OCI-LY7 (cell line): Measurements from ENCODE around the gene SCYL2.

ENCODE experiments used
- CTCF ChIP-seq: fragments of 200-600 bp; sonication (generic); conservative IDR thresholded peaks from 2 replicates; pipeline ENCODE4 v1.5.1; 2014; ENCODE audit warnings: mild to moderate bottlenecking, antibody characterized with exemption, low read length, moderate library complexity, mixed read lengths
- EZH2phosphoT487 ChIP-seq: fragments of 200-600 bp; sonication (generic); IDR thresholded peaks from 2 replicates; pipeline ENCODE4 v1.6.1; 2018; ENCODE audit warnings: low read depth, borderline replicate concordance, mild to moderate bottlenecking, mixed run types, antibody characterized with exemption, low read length, moderate library complexity, mixed read lengths

- no peak for TF ChIP-seq CTCF
- no peak for TF ChIP-seq EZH2phosphoT487
Measured at GRCh38 chr12:100359822-100360221, 92.8 kb downstream of the SCYL2 start.
